Skeletal muscle tissue (tissue), 4 donors: ENCODE data around the gene GNG7. TPM values are rescaled to one million over a fixed set of nuclear protein-coding genes. Genes with fewer than 3 reads are reported as not detected.
A peak's percentile ranks its signal among the peaks of the same experiment; 100 is the strongest.
"Not testable (repeated sequence)": the region's sequence is repeated elsewhere in the genome, so short reads cannot be mapped to it uniquely, and the experiment has no call there.

ENCODE experiments used
- H3K27ac ChIP-seq: one replicate; pipeline ENCODE4 v1.7.0; 2013; ENCODE audit warnings: mild to moderate bottlenecking, low read depth, low read length, inconsistent platforms
- H3K27me3 ChIP-seq, 3 donors: one replicate each; pipeline ENCODE4 v1.7.0; 2013; ENCODE audit warnings: low read length in 3 of 3; ENCODE audit not compliant: control insufficient read depth in 3 of 3, insufficient read depth in 3 of 3
- H3K36me3 ChIP-seq, 3 donors: one replicate each; pipeline ENCODE4 v1.7.0; 2013; ENCODE audit warnings: low read length in 3 of 3; ENCODE audit not compliant: control insufficient read depth in 3 of 3, insufficient read depth in 3 of 3
- H3K4me1 ChIP-seq, 3 donors: one replicate each; pipeline ENCODE4 v1.7.0; 2013; ENCODE audit warnings: low read length in 3 of 3, mild to moderate bottlenecking in 3 of 3; ENCODE audit not compliant: control insufficient read depth in 3 of 3, insufficient read depth in 3 of 3
- H3K4me3 ChIP-seq, 3 donors: one replicate each; pipeline ENCODE4 v1.7.0; 2013; ENCODE audit warnings: low read length in 3 of 3
- H3K9ac ChIP-seq, 3 donors: one replicate each; pipeline ENCODE4 v1.7.0; 2013; ENCODE audit warnings: low read length in 3 of 3, mild to moderate bottlenecking in 3 of 3, moderate library complexity in 2 of 3, low read depth in 1 of 3
- H3K9me3 ChIP-seq, 3 donors: one replicate each; pipeline ENCODE4 v1.7.0; 2013; ENCODE audit warnings: low read length in 3 of 3; ENCODE audit not compliant: control insufficient read depth in 3 of 3
- total RNA-seq: library from RNA; depleted of rRNA; stranded (reverse); fragments of >200 nt; gene quantifications from one replicate; pipeline ENCODE4 v1.2.3, GENCODE V29; 2014
- donor health status: Osteomylitis.

The GNG7 gene
- total RNA-seq, 1 donor from 2014 or later = 1.6 TPM

GRCh38 chr19:2714531-2715269 is 12.2 kb upstream of the GNG7 start:
- Histone ChIP-seq H3K4me3 (no peak overlapping the region), H3K9me3 (peaks cover 5 to 9% (median 6%) of the 10 kb centered on the region in 3 donors), H3K4me1 (peaks cover 0 to 1% (median 0%) of the 10 kb centered on the region in 3 donors), H3K27me3 (peaks cover 13 to 28% (median 22%) of the 10 kb centered on the region in 3 donors), H3K9ac (no peak overlapping the region), H3K27ac (no peak overlapping the region), H3K36me3 (no peaks in the 10 kb centered on the region)

- not testable (repeated sequence) for H3K4me3 ChIP-seq, H3K4me1 ChIP-seq, H3K9me3 ChIP-seq, H3K9ac ChIP-seq, H3K27ac ChIP-seq, H3K36me3 ChIP-seq
- H3K27me3 ChIP-seq = peaks cover 12 to 25% (median 20%) of the 10 kb centered on the region in 3 donors
Observed at GRCh38 chr19:2714102-2714501, 11.6 kb upstream of the GNG7 start.

- not testable (repeated sequence) for H3K36me3 ChIP-seq, H3K4me1 ChIP-seq, H3K9ac ChIP-seq, H3K9me3 ChIP-seq, H3K27ac ChIP-seq, H3K4me3 ChIP-seq
- H3K27me3 ChIP-seq = peaks cover 12 to 22% (median 17%) of the 10 kb centered on the region in 3 donors
Observed at GRCh38 chr19:2713170-2713569, 10.7 kb upstream of the GNG7 start.

GRCh38 chr19:2711875-2712205 is 9.3 kb upstream of the GNG7 start:
- H3K9me3 ChIP-seq = peaks cover 5 to 9% (median 6%) of the 10 kb centered on the region in 3 donors
- H3K4me3 ChIP-seq = no peak overlapping the region
- H3K9ac ChIP-seq = no peak overlapping the region
- H3K4me1 ChIP-seq = no peaks in the 10 kb centered on the region
- no peaks in the 10 kb centered on the region for H3K36me3 ChIP-seq
- peaks cover 12 to 16% (median 12%) of the 10 kb centered on the region in 3 donors for H3K27me3 ChIP-seq
- no peak overlapping the region for H3K27ac ChIP-seq

- Histone ChIP-seq H3K4me3 (no peak overlapping the region), H3K36me3 (no peaks in the 10 kb centered on the region), H3K9ac (no peak overlapping the region)
Observed at GRCh38 chr19:2711172-2711874, 8.8 kb upstream of the GNG7 start.

GRCh38 chr19:2706251-2706650 is 3.8 kb upstream of the GNG7 start:
- peaks cover 0 to 6% (median 3%) of the 10 kb centered on the region in 3 donors for H3K4me1 ChIP-seq
- H3K27me3 ChIP-seq = peaks cover 2 to 22% (median 3%) of the 10 kb centered on the region in 3 donors
- no peaks in the 10 kb centered on the region for H3K9me3 ChIP-seq

More at GRCh38 chr19:2711172-2711874, 8.8 kb upstream of the GNG7 start:
- H3K27me3 ChIP-seq = peaks cover 12 to 16% (median 12%) of the 10 kb centered on the region in 3 donors
- H3K27ac ChIP-seq = no peak overlapping the region
- H3K4me1 ChIP-seq = no peaks in the 10 kb centered on the region
- peaks cover 5 to 9% (median 6%) of the 10 kb centered on the region in 3 donors for H3K9me3 ChIP-seq

GRCh38 chr19:2703691-2704216 is 1.3 kb upstream of the GNG7 start:
- H3K4me1 ChIP-seq = peaks cover 0 to 6% (median 3%) of the 10 kb centered on the region in 3 donors
- H3K36me3 ChIP-seq = no peaks in the 10 kb centered on the region
- H3K9ac ChIP-seq = no peak overlapping the region
- peaks cover 0 to 19% (median 3%) of the 10 kb centered on the region in 3 donors for H3K27me3 ChIP-seq
- no peak overlapping the region for H3K27ac ChIP-seq
- no peaks in the 10 kb centered on the region for H3K9me3 ChIP-seq
- no peak overlapping the region for H3K4me3 ChIP-seq

More at GRCh38 chr19:2706251-2706650, 3.8 kb upstream of the GNG7 start:
- H3K36me3 ChIP-seq = no peaks in the 10 kb centered on the region
- H3K4me3 ChIP-seq = no peak overlapping the region
- no peak overlapping the region for H3K27ac ChIP-seq
- no peak overlapping the region for H3K9ac ChIP-seq

GRCh38 chr19:2703077-2703437 is 563 bp upstream of the GNG7 start:
- Histone ChIP-seq H3K27me3 (peaks cover 0 to 18% (median 3%) of the 10 kb centered on the region in 3 donors), H3K36me3 (no peaks in the 10 kb centered on the region), H3K9me3 (no peaks in the 10 kb centered on the region), H3K27ac (no peak overlapping the region), H3K4me1 (peaks cover 0 to 6% (median 3%) of the 10 kb centered on the region in 3 donors), H3K4me3 (peak overlapping the region in 2 of 3 donors; percentile 49 to 67), H3K9ac (peak overlapping the region in 1 of 3 donors; percentile 22)

GRCh38 chr19:2701361-2702169 is 929 bp downstream of the GNG7 start:
- H3K4me1 ChIP-seq = peaks cover 0 to 6% (median 3%) of the 10 kb centered on the region in 3 donors
- no peaks in the 10 kb centered on the region for H3K36me3 ChIP-seq
- peaks cover 0 to 16% (median 3%) of the 10 kb centered on the region in 3 donors for H3K27me3 ChIP-seq
- H3K9ac ChIP-seq = peak overlapping the region in 1 of 3 donors; percentile 81
- H3K27ac ChIP-seq = no peak overlapping the region
- H3K4me3 ChIP-seq = peak overlapping the region; percentile 14 to 68 (median 59)
- H3K9me3 ChIP-seq = no peaks in the 10 kb centered on the region
